GM21825 (cell line): ENCODE results near the gene TERC.
"Not testable (repeated sequence)": the region's sequence is repeated elsewhere in the genome, so short reads cannot be mapped to it uniquely, and the experiment has no call there.

ENCODE experiments used
- ATAC-seq: cut with Tn5 transposase; IDR thresholded peaks from one replicate; pipeline ENCODE4 v1.9.1; 2021; ENCODE audit warnings: mild to moderate bottlenecking, moderate library complexity; ENCODE audit not compliant: unreplicated experiment

The TERC gene

DNA sequence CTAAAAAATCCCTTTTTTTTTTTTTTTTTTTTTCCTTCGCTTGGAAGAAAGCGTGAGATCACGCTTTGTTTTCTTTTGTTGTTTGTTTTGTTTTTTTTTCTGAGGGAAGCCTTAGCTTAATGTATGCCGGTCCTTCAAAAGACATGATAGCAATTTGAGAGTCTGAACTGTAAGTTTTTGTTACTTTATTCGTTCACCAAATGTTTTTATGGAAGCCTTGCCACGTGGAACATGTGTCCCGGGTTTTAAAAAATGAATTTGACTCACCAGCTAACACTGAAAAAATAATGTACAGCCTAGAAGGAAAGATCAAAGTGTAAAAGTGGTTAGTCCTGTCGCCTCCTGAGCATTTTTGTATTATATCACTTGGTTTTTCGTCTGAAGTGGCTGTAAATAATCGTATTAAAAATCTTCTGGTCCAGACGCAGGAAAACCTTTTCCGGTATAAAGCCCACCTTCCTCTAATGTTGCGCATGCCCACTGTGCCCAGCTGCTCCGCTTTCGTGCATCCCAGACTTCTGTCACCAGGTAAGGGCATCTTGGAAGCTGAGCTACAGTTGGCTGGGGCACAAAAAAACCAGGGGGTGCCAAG, 7.5 kb upstream of the TERC start:
- peak; percentile 24 for ATAC-seq

DNA sequence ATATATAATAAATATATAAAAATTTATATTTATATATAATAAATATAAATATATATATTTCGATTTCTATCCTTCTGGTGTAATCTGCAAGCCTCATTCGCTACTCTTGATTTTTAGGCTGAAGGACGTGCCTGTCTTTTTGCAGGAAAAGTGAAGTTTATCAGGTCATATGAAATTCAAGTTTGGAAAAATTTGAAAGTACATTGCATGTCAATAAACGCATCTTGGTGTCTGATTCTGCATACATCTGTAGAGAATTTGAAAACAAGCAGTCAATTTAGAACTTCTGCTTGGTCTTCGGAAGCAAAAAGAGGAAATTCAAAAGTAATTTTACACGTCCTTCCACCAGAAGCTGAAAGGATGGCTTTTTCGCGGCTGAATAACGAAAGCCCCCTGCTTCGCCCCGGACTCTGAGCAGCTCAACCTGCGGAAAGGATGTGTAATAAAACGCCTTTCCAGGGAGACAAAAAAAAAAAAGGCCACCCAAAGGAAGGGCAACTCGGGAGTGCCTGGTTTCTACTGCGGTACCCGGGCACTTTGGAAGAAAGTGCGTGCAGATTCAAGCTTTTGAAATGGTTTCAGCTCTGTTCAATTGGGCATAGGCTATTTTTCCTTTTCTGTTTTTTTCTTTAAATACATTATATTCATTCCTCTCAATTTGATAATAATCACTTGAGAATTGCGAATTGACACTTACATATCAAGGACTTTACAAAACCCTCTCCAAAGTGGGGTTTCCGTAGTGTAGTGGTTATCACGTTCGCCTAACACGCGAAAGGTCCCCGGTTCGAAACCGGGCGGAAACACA, 6.8 kb upstream of the TERC start:
- ATAC-seq = no peak

DNA sequence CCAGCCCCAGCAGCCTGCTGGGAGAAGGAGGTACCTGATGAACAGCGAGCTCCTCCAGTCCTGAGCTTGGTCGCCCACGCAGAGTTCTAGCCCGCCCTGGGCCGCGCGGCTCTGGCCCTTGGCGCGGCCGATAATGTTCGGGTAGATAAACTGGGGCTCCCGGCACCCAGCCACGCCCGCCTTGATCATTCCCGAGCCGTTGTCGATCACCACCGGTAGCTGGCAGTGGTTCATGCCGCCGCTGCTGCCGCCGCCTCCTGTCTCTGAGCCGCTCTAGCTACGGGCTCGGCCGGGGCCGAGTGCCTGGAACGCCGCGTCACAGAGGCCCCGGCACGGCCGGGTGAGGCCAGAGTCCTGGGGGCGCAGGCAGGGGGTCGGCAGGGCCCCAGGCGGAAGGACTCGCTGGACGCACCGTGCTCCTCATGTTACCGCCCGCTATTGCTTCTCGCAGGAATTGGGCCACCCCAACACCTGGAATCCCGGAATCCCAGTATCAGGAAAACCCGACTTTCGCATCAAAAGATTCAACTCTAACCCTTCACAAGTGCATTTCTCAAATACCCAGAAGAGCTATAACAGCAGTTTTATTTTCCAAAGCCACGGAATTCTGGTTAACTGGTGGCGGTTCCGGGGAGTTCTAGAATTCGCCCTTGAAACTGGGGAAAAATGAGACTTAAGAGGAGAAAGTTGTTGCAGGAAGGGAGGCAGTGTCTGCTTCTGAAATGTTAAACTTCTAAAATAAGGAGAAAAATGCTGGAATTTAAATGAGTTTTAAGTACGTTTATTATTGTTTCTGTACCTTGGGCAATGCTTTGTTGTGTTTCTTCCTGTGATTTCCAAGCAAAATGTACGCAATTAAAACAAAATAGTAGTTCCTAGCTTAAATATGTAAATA, 4.7 kb upstream of the TERC start, which contains the start of gene ACTRT3:
TSS of gene ACTRT3 (minus strand) at position 275 of the 895 bp plus-strand sequence. CDS start at position 234, 41 bp downstream.
- ATAC-seq = peak; percentile 31

DNA sequence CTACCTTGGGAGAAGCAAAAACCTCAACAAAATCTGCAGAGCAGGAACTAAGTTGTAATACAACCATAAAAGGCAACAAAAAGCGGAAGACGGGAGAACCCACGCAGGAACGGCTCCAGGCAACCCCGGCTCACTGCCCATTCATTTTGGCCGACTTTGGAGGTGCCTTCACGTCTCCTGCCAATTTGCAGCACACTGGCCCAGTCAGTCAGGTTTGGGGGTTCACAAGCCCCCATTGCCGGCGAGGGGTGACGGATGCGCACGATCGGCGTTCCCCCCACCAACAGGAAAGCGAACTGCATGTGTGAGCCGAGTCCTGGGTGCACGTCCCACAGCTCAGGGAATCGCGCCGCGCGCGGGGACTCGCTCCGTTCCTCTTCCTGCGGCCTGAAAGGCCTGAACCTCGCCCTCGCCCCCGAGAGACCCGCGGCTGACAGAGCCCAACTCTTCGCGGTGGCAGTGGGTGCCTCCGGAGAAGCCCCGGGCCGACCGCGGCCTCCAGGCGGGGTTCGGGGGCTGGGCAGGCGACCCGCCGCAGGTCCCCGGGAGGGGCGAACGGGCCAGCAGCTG, 463 bp downstream of the TERC start:
- peak; percentile 29 for ATAC-seq

DNA sequence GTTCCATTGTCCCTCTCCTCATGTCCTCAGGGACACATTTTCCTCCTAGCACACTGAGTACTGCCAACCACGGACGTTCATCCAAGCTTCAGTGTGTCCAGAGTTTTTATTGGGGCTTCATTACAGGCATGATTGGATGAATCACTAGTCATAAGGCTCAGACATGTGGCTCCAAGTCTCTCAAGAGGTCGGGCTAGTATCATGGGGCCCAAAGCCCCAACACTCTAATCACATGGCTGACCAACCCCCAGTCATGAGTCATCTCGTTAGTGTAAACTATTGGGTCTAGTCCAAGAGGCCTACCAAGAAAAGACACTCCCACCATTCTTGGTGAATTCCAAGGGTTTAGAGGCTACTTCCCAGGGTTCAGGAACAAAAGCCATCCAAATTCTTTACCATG, 4.4 kb downstream of the TERC start:
- ATAC-seq = no peak

DNA sequence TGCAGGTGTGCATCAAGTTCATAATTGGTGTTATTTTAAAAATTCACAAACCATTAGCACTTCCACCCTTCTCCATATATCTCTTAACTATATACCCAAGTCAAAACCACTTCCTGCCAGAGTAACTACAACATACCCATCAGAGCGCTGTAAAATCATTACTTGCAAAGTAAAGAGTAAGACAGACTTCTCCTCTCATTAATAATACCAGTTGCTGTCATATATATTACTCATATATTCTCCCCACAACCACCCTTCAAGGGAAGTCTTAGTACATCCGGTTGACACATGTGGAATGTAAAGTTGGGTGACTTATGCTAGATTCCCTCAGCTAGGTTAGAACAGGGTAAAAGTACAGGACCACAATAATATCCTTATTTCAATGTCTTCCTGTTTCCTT, 5.6 kb downstream of the TERC start:
- peak; percentile 66 for ATAC-seq

DNA sequence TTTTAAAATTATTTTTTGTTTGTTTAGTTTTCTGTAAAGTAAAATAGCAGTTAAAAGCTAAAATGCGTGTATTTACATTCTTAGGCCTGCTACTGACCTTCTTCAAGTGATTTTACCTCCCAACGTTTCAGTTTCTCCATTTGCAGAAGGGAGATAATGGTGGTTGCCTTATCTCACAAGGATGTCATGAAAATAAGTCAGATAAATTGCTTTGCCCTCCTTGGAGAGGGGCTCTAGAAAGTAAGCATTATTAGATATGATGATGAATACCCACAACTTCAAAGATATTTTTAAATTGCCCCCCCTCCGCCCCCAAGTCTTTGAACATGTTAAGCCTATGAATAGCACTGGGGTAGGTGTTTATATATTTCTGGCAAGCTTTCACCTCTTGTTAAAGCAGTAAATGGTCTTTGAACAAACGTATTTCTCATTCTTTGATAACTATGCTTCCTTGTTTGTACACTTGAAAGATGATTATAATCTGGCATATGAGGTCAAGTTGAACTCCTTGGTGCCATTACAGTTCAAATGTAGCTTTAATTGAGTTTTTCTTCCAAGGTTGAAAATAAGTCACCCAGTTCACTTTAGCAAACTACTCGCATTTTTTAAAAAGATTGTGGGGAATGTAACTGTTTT, 6.4 kb downstream of the TERC start:
- no peak for ATAC-seq

DNA sequence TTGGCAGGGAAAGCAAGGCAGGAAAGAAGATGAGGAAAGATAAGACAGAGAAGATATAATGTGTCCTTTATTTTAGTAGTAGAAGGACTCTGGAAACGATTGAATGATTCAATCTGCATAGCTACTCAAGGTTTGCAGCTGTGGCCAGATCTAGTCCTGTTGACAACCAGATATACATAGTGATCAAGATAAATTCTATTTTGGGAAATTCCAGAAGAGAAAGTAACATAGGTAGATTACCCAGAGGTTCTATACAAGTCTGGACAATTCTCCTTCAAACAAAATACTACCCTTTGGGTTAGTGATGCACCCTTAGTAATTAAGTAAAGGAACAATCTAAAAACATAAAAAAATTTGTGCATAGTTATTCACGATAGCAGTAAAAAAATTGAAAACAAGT, 9.4 kb downstream of the TERC start:
- no peak for ATAC-seq

DNA sequence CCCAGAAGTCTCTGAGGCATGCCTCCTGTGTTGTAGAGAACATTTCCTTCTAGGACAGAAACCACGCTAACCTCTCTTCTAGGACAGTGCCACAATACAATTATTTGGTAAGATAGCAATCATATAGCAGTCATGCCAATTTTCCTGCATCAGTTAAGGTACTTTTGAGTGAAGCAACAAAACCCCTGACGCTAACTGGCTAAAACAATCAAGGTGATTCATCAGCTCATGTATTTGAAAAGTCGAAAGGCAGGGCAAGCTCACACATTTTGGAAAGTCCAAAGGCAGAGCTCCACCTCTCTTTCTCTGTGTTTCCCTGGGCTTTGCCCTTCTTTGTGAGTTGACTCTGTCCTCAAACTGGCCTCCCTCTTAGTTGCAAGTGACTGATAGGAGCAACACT, 10.1 kb downstream of the TERC start:
- no peak for ATAC-seq

DNA sequence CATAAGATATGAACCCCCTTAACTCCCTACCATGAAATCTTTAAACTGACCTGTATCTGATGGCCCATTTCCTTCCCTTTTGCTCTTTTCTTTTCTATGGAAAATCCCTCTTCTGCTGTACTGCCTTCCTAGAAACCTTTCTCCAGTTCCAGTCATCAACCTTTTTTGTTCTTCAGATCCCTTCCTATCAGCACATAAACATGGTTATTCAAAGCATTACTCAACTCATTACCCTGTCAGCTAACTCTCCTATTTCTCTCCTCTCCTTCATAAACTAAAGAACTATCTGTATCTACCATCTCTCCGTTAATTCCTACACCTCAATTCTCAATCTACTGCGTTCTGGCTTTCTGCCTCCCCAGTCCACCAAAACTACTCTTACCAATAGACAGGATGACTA, 13.0 kb downstream of the TERC start:
- no peak for ATAC-seq

DNA sequence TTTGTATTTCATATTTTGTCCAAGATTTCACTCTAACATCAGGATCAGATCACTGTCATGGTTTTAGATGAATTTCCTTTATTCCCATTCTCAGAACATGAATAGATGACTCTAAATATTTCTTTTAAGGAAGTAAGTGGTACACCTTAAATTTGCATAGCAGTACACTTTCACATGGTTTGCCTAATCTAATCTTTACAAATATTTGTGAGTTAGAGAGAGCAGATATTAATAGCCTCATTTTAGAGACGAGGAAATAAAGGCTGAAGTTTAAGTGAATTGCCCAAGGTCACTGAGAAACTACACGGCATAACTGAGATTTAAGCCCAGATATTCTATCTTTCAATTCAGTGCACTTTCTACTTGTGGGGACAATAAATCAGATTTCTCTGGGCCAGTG, 14.2 kb downstream of the TERC start:
- ATAC-seq = no peak

DNA sequence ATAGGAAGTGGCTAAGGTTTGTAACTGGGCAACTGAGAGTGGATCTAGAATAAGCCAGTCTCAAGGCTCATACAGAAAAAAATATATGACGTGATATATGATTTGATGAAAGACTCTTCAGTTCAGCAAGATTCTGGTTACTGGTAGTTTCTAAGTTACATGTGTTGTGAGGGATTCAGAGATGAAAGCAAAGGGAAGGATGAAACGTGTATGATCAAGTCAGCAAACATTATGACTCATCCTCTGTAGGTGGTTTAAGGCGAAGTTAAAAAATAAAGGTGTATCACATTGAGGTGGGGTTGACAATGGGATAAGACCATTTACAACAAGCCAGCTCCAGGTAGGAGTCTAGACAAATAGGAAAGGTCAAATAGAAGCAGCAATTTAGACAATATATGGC, 16.2 kb downstream of the TERC start:
- ATAC-seq = no peak

DNA sequence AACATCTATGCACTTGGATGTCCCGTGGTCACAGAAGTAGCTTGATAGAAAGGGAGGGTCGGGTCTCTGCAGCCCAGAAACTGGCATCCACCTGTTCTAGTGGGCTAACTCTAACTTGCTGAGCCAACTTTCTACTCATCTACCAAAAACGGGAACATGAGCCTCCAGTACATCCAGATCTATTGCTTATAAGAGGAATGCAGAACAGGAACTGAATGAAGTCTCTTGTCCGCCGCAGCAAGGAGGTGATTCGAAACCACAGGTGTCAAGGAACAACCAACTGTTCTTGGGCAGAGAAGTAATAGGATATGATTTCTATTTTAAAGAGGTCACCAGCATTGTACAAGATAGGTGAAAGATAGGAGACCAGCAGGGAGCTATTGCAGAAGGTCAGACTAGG, 17.9 kb downstream of the TERC start:
- ATAC-seq = no peak

DNA sequence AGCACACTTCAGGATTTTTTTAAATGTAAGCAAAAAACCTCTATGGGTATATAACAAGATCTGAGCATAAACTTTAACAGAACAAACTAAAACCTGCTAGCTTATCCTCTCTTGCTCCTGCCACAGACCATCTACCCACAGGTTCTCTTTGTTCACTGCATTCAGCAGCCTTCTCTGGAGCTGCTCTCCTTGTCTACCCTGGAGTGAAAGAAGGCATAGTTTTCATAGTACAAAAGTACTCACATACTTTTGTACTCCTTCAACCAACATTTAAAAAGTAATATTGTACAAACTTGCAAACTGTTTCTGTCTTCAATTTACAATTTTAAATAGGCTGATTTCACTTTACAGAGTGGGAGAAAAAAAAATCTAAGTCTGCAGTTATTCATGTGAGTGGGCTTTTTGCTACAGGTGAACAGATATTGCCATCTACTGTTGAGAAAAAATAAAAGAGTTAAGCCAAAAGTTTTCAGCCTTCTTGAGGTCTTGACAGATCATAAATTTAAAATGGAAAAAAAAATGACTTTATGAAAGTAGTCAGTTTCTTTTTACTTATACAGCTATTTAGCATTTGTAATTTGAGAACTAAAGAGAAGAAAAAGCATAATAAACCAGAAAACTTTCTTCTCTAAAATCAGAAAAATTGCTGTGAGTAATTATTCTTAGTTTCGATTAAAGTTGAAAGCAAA, 20.4 kb downstream of the TERC start:
- no peak for ATAC-seq

DNA sequence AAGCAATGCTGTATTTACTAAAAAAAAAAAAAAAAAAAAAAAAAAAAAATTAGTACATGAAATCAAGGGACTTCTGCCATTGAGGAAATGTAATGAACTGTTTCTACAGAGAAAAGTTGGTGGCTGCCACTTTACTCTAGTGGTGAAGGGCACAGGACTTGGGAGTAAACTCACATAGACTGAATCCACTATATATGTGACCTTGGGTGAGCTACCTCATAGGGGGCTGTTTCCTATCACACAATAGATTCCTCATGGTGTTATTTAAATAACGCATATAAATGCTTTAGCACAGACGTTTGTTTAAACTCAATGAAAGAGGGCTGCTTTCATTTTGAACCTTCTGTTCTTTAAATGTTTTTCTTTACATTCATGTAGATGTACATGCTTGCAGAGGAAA, 25.8 kb downstream of the TERC start:
- no peak for ATAC-seq

DNA sequence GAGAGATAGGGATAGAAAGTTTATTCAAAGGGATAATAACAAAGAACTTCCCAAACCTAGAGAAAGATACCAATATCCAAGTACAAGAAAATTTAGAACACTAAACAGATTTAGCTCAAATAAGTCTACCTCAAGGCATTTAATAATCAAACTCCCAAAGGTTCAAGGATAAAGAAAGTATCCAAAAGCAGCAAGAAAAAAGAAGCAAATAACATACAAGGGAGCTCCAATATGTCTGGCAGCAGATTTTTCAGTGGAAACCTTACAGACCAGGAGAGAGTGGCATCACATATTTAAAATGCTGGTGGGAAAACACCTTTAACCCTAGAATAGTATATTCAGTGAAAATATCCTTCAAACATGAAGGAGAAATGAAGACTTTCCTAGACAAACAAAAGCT, 33.0 kb downstream of the TERC start:
- not testable (repeated sequence) for ATAC-seq

DNA sequence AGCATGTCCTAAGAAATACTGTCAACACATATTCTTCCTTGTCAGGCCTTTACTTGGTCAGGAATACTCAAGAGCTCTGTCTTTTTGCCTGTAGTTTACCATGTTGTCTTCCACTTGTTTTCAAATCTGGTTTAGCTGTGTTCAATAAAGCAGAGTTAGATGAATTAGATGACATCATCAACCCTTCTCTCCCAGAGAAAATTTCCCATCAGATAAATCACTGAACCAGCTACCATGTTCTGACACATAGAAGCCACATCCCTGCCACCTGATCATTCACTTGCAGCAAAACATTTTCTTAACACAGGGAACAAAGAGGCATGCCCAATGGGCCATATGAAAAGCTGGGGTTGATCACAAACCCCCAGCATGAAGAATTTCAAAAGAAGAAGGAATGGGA, 42.1 kb downstream of the TERC start:
- ATAC-seq = no peak

DNA sequence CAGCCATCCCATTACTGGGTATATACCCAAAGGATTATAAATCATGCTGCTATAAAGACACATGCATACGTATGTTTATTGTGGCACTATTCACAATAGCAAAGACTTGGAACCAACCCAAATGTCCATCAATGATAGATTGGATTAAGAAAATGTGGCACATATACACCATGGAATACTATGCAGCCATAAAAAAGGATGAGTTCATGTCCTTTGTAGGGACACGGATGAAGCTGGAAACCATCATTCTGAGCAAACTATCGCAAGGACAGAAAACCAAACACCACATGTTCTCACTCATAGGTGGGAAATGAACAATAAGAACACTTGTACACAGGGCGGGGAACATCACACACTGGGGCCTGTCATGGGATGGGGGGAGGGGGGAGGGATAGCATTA, 46.4 kb downstream of the TERC start:
- not testable (repeated sequence) for ATAC-seq
